Mesendoderm (in vitro differentiated cells): ENCODE data around the gene CEACAM18. TPM values are rescaled to one million over a fixed set of nuclear protein-coding genes. Genes with fewer than 3 reads are reported as not detected.

Source experiments
- small RNA-seq: library from polyadenylated mRNA; stranded (forward); fragments of <200 nt; extraction: miRNeasy Mini kit (QIAGEN cat#:217004); gene quantifications from one replicate; pipeline ENCODE3, GENCODE V24; 2013; ENCODE audit not compliant: insufficient read depth

CEACAM18 gene

Small RNA genes lying within 50 kb of the gene (small RNA-seq; reads per million reads assigned to genes)
- gene AC020914.3, result not detected
- not detected for gene AC020914.5
